NCI-H345 (cell line): ENCODE results near the gene RNH1.

Experiments used
- DNase-seq: peaks from one replicate; lab custom pipeline; 2025; lab: John Stamatoyannopoulos, UW

RNH1 gene

DNA sequence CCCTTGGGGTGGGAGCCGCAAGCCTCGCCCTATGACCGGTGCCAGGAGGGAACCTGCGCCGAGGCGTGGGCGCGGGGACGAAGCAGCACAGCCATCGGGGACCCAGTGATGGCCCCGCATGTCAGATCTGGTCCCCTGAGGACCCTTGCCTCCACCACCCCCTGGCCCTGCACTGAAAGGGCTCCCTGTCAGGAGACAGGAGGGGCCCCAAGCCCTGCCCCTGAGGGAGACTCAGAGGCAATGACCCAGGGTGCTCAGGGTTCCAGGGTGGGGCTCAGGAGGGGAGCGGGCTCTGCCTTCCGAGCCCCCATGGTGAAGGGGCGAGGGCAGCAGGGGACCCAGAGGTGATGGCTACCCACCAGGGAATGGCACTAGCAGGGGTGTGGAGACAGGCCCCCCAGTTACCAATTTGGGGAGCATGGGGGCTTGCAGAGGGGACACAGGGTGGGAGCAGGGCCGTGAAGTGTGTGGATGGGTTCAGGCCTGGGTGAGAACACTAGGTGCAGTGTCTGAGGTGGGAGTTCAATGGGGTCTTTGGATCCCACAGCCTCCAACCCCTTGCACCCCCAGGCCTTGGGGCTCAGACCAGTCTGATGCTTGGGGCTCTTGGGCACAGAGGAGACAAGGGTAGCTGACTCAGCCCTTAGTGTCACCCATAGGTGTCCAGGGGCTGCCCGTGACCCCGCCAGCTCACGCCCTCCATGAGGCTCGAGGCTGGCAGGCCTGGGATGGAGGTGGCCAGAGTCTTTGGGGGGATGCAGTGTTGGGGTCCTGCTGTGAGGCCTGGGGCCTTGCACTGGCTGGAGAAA lies 30.8 kb upstream of the RNH1 start:
- DNase-seq: no peak

DNA sequence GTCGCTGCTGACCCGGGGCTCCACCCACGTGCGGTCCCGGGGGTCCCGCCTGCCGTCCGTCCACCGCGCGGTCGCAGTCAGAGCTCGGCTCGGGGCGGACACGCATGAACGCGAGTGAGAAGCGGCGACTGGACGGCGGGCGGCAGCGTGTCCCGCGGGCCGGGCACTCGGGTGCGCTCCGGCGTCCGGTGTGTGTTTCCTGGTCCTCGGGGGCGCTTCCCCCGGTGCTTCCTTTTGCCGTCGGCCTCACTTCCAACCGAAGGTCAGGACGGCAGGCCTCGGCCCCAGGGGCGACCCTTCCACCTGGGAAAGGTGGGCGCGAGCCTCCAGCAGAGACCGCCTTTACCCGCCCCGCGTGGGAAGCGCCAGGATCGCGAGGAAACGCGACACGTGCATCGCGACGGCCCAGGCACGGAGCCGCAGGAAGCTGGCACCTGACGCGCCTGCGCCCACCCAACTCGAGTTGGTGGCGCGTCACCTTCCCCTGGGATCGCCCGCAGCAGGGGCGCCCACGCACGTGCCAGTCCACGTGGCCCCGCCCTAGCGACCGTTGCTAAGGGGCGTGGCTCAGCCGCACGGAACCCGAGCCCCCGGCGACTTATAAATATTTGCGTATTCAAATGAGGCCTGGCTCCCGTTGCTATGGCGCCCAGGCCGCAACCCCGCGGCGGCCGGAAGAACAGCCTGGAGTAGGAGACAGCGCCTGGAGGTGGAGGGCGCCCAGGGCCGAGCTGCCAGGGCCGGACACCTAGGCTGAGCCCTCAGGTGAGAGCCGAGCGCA lies 30.0 kb upstream of the RNH1 start, which contains the start of gene LRRC56:
TSS of gene LRRC56 (plus strand) at position 687 of the 781 bp plus-strand sequence. CDS start 3,158 bp downstream, outside the sequence.
- peak; percentile 94 for DNase-seq

DNA sequence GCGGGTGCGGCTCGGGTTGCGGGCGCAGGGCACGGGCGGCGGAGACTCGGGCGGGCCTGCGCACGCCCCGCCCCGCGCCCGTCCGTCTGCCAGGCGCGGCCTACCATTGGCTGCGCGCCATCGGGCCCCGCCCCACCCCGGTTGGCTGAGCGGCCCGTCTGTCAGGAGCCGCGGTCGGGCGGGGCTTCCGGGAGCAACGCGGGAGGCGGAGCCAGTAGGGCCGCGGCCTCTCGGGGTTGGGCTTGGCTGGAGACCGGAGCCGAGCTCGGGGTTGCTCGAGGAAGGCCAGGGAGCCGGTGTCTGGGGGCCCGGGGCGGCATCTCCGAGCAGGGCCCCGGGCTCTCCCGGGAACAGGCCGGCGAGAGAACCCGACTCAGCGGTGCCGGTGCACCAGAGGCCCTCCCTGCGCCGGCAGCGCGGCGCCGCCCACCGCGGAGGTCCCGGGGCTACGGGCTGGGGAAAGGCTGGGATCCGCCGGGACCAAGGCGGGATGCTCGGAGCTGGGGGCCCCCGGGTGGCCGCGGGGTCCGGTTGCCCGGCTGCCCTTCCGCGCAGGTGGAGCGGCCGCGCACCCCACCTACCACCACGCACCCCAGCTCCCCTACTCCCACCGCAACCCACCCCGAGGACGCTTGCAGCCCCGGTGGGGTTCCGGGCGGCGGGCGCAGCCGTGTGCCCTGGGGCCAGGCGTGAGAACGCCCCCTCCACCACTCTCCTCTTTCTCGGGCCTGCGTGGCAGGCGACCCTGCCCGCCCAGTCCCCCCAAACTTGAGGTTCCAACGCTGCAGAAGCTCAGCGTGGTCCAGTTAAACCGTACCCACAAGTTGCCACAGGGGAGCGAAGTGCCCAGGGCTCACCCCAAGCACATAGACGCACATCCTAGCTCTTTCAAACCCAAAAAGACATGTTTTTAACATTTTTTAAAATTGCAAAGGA lies 28.7 kb upstream of the RNH1 start, which contains the start of gene HRAS:
TSS of gene HRAS (minus strand) at position 58 of the 936 bp plus-strand sequence.
- peak; percentile 98 for DNase-seq

DNA sequence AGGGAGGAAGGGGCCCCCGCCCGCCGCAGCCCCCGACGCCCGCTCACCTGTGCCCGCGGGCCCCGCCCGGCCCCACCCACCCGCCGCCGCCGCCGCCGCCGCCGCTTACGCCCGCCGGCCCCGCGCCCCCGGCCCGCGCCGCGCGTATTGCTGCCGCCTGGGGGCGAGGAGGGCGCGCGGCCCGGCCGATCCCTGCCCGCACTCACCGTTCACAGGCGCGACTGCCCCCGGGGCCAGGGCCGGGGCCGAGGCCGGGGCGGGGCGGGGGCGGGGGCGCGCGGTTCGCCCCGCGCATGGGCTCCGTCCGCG lies 28.1 kb upstream of the RNH1 start:
- no peak for DNase-seq

DNA sequence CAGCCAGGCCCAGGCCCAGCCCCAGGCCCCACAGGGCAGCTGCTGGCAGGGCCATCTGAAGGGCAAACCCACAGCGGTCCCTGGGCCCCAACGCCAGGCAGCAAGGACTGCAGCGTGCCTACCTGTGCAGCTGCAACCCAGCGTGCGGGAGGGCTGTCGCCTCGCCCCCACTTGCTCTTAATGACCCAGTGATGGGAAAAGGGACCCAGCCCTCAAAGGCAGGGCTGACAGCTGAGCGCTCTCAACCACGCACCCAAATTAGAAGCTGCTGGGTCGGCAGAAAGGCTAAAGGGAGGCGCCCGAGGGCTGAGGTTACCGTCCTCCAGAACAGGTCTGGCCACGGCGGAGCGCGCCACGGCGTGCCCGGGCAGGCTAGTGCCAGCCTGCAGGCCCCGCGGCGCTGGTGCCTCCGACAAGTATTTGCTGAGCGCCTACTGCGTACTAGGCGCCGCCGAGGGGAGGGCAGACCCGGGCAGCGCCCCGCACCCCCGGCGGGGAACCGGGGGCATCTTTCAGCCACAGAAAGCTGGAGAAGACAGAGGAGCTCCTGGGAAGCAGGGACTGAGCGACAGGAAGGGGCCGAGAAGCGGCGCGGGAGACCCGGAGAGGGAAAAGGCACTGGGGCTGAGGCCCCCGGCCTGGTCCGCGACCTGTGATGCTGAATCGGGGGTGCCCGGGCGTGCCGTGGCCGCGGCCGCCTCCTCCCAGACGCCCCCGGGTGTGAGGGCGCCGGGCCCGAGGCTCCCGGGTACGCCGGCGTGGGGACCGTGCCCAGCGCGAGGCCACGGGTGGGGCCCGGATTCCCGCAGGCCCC lies 27.6 kb upstream of the RNH1 start:
- peak; percentile 53 for DNase-seq

DNA sequence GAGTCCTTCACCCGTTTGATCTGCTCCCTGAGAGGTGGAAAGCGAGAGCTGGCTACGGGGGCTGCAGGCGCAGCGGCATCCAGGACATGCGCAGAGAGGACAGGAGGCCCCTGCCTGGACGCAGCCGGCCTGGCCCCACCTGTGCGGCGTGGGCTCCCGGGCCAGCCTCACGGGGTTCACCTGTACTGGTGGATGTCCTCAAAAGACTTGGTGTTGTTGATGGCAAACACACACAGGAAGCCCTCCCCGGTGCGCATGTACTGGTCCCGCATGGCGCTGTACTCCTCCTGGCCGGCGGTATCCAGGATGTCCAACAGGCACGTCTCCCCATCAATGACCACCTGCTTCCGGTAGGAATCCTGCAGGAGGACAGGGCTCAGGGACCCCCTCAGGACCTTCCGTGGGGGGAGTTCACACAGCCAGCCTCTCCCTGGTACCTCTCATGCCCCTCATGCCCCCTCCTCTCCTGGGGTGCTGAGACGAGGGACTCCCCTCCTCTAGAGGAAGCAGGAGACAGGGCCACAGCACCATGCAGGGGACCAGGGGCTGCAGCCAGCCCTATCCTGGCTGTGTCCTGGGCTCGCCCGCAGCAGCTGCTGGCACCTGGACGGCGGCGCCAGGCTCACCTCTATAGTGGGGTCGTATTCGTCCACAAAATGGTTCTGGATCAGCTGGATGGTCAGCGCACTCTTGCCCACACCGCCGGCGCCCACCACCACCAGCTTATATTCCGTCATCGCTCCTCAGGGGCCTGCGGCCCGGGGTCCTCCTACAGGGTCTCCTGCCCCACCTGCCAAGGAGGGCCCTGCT lies 26.7 kb upstream of the RNH1 start:
- DNase-seq: no peak

DNA sequence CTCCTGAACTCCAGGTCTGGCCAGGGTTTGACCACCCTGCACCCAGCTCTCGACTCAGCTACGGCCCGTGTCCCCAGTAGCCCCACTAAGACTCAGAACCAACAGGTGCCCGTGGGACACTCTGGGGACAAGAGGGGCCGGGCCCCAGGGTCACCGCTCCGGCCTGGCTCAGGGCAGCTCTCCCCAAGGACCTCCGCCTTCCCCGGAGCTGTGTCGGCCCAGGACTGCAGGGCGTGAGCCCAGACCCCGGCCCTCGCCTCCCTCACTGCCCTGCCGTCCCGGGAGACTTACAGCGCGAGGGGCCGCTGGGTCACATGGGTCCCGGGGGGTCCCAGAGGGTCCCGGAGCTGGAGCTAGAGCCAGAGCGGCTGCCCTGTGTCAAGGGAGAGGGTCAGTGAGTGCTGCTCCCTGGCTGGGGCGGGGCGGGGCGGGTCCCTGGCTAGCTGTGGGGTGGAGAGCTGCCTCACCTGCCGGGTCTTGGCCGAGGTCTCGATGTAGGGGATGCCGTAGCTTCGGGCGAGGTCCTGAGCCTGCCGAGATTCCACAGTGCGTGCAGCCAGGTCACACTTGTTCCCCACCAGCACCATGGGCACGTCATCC lies 26.0 kb upstream of the RNH1 start:
- no peak for DNase-seq

DNA sequence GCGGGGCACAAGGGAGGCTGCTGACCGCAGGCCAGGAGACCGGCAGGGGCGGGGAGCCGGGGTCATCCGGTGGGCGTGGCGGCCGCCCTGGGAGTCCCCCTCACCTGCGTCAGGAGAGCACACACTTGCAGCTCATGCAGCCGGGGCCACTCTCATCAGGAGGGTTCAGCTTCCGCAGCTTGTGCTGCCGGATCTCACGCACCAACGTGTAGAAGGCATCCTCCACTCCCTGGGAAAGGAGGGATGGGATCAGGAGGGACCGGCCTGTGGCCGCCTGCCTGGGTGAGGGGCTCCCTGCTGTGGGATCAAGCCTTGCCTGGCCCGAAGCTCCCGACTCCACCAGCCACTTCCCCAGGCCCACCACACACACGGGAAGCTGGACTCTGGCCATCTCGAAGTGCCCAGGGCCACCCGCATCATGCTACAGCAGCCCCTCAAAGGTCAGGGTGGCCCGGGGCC lies 25.5 kb upstream of the RNH1 start:
- DNase-seq: no peak

DNA sequence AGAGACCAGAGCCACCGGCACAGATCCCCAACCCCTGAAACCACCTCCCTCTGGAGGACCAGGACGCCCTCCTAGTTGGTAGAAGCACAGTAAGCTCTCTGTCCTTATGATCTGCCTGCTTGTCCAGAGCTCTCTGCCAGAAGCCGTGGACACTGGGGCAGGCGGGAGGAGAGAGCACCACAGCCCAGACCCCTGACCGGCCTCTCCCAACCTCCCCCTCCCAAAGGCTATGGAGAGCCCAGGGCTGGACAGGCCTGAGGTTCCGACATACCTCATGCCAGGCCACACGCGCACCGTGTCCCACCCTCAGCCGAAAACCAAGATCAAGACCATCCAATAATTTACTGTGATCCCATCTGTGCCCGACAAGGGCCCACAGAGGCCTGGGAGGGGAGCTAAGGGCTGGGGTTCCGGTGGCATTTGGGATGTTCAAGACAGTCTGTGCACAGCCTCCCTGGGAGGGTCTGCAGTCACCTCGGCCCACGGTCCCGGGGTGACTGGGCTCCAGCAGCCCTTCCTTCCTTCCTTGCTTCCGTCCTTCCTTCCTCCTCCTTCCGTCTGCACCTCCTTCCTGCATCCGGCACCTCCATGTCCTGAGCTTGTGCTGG lies 25.0 kb upstream of the RNH1 start:
- DNase-seq: no peak

DNA sequence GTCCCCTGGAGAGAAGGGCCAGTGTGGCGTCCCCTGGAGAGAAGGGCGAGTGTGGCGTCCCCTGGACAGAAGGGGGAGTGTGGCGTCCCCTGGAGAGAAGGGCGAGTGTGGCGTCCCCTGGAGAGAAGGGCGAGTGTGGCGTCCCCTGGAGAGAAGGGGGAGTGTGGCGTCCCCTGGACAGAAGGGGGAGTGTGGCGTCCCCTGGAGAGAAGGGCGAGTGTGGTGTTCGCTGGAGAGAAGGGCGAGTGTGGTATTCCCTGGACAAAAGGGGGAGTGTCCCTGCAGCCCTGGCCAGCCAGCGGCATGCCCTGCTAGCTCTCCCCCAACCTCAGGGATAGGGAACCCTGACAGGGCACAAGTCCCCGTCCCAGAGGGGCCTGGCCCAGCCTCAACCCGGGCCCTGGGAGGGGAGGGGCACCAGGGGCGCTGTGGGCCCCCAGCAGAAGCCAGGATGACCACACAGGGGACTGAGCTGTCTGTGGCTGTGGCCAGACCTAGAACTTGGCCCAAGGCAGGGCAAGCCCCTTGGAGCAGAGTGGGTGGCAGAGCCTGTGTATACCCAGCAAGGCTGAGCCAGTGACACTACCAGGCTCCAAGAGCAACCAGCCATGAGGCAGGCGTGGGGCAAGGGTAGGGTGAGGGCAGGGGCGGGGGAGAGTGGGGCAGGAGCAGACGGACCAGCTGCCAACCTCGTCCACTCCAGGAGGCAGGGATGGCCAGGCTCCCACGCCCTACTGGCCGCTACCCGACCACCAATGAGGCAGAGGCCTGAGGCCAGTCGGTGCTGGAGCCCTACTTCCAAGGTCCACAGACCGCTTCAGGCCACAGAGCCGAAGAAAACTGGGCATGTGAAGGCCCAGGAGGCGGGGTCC lies 24.2 kb upstream of the RNH1 start:
- no peak for DNase-seq

DNA sequence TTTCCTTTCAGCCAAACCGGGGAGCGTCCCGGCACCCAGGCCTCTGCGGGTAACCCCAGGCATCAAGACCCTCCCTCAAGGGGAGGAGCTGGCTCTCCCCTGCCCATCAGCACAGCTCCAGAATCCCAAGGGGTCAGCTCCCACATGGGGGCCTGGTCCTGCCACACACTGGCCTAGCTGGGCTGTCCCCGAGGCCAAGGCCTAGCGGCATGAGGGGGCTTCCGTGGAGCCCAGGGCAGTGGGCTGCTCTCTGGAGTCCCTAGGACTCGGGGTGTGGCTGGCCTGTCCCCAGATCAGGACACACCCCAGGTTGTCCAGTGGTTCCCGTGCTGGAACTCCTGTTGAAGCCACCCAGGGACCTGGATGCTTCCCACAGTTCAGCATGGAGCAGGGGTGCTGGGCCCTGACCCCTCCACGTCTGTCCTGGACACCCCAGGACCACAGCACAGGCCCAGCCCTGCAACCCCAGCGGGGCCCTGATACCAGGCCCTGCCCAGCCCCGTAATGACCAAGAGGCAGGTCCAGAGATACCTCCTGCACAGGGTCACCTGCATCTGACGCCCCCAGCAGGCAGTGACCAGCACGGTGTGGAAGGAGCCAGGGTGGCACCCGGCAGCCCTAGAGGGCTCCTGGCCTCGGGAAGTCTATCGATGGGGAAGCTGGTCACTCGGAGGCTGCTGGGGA lies 22.8 kb upstream of the RNH1 start:
- DNase-seq: no peak

DNA sequence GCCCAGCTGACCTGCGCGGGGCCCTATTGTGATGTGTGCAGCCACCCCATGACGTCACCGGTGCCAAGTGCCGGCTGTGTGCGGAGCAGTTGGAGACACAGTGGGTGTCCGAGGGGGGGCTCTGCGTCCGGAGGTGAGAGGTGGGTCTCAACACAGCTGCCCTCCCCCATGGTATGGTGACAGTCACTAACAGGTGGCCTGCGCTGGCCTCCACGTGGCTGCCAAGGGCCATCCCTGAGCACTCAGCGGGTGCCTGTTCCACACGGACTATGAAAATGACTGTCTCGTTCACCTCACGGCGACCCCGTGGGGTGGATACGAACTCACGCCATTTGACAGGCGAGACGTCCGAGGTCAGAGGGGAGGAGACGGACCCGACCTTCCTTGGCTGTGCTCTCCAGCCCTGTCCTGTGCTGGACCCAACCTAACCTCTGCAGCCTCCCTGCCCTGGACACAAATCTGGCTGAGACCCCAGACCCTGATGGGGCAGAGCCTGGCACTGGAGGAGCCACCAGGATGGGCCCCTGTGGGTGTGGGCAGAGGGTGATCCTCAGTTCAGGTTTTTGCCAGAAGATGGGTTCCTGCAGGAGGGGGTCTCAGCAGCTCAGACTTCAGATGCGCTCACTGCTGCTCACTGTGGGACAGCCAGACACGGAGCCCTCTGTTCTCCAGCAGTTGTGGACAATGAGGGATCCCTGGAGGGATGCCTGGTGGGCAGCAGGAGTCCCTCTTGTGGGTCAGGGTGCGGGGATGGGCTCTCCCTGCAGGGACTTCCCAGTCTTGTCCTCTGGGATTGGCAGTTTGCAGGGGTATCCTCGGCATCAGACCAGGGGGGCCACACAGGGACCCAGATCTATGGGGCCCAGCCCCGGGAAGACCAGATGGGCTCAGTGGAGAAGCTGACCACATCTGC lies 22.0 kb upstream of the RNH1 start:
- peak; percentile 37 for DNase-seq

DNA sequence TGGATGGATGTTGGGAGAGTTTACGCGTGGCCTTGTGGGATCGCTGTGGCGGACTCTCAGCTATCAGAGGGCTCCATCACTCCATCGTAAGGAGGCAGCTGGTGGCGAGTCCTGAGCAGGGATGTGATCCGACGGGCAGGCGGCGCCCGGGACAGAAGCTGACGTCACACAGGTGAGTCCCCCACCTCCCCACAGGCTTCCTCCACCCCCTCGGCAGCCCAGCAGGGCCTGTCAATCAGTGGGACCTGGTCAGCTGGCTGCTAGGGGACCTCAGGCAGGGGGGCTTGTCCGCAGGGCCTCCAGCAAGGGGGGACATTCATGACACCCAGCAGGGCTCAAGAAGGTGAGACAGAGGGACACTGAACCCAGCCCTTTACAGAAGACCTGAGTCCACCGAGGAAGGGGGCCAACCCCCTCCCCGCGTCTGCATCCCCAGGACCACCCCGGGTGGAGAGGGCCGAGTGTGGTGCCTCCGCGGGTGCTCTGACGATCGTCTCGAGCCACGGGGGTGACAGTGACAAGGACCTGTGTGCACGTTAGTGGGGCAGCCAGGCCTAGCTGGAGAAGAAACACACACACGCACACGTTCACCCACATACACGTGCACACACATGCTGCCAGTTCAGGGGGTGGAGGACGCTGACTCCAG lies 21.2 kb upstream of the RNH1 start:
- DNase-seq: no peak

DNA sequence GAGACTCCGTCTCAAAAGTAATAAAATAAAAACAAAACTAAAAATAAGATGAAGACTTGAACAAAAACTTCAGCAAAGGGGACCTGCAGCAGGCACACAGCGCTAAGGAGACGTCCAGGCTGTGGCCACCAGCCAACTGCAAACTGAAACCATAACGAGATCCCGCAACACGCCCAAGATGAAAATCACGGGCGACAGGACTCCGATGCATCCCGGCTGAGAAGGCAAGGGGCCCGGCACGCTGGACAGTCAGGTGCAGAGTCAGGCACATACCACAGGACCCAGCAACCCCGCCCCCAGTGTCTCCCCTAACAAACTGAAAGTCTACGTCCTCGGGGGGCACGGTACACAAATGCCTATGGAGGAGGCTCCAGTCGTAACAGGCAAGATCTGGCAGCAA lies 19.1 kb upstream of the RNH1 start:
- DNase-seq: no peak

DNA sequence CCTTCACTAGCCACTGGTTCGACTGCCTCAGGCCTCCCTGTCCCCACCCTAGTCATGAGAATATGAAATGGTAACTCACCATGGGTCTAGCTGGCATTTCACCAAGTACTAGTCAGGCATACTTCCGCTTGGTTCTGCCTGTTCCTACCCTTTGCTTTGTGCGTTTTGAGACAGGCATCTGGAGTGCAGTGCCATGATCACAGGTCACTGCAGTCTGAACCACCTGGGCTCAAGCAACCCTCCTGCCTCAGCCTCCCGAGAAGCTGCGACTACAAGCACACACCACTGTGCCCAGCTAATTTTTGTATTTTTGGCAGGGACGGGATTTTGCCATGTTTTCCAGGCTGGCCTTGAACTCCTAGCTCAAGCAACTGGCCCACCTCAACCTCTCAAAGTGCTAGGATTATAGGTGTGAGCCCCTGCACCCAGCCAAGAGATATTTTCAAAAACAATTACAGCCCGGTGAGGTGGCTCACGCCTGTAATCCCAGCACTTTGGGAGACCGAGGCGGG lies 14.2 kb upstream of the RNH1 start:
- no peak for DNase-seq
